Mucosa of rectum (tissue), 2 donors: ENCODE results near the gene TTC7B.
"Not testable (repeated sequence)": the region's sequence is repeated elsewhere in the genome, so short reads cannot be mapped to it uniquely, and the experiment has no call there.

Experiments
- H3K27ac ChIP-seq, 2 donors: one replicate each; pipeline ENCODE4 v1.7.0; 2013; ENCODE audit warnings: inconsistent platforms in 2 of 2, low read depth in 2 of 2, low read length in 2 of 2
- H3K27me3 ChIP-seq, 2 donors: one replicate each; pipeline ENCODE4 v1.7.0; 2013; ENCODE audit warnings: low read length in 2 of 2; ENCODE audit not compliant: control insufficient read depth in 2 of 2, insufficient read depth in 2 of 2
- H3K36me3 ChIP-seq, 2 donors: one replicate each; pipeline ENCODE4 v1.7.0; 2013; ENCODE audit warnings: low read length in 2 of 2; ENCODE audit not compliant: control insufficient read depth in 2 of 2, insufficient read depth in 2 of 2
- H3K4me1 ChIP-seq, 2 donors: one replicate each; pipeline ENCODE4 v1.7.0; 2013; ENCODE audit warnings: low read length in 2 of 2, mild to moderate bottlenecking in 1 of 2; ENCODE audit not compliant: control insufficient read depth in 2 of 2, insufficient read depth in 2 of 2
- H3K4me3 ChIP-seq, 2 donors: one replicate each; pipeline ENCODE4 v1.7.0; 2013; ENCODE audit warnings: low read length in 2 of 2
- H3K9ac ChIP-seq, 2 donors: one replicate each; pipeline ENCODE4 v1.7.0; 2013; ENCODE audit warnings: low read length in 2 of 2, low read depth in 1 of 2, mild to moderate bottlenecking in 1 of 2
- H3K9me3 ChIP-seq, 2 donors: one replicate each; pipeline ENCODE4 v1.7.0; 2013; ENCODE audit warnings: low read length in 2 of 2; ENCODE audit not compliant: control insufficient read depth in 2 of 2
- donor health status: healthy.
- donor health status: Normal muscosa, but diverticular disease.

TTC7B gene, protein sequence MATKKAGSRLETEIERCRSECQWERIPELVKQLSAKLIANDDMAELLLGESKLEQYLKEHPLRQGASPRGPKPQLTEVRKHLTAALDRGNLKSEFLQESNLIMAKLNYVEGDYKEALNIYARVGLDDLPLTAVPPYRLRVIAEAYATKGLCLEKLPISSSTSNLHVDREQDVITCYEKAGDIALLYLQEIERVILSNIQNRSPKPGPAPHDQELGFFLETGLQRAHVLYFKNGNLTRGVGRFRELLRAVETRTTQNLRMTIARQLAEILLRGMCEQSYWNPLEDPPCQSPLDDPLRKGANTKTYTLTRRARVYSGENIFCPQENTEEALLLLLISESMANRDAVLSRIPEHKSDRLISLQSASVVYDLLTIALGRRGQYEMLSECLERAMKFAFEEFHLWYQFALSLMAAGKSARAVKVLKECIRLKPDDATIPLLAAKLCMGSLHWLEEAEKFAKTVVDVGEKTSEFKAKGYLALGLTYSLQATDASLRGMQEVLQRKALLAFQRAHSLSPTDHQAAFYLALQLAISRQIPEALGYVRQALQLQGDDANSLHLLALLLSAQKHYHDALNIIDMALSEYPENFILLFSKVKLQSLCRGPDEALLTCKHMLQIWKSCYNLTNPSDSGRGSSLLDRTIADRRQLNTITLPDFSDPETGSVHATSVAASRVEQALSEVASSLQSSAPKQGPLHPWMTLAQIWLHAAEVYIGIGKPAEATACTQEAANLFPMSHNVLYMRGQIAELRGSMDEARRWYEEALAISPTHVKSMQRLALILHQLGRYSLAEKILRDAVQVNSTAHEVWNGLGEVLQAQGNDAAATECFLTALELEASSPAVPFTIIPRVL

DNA sequence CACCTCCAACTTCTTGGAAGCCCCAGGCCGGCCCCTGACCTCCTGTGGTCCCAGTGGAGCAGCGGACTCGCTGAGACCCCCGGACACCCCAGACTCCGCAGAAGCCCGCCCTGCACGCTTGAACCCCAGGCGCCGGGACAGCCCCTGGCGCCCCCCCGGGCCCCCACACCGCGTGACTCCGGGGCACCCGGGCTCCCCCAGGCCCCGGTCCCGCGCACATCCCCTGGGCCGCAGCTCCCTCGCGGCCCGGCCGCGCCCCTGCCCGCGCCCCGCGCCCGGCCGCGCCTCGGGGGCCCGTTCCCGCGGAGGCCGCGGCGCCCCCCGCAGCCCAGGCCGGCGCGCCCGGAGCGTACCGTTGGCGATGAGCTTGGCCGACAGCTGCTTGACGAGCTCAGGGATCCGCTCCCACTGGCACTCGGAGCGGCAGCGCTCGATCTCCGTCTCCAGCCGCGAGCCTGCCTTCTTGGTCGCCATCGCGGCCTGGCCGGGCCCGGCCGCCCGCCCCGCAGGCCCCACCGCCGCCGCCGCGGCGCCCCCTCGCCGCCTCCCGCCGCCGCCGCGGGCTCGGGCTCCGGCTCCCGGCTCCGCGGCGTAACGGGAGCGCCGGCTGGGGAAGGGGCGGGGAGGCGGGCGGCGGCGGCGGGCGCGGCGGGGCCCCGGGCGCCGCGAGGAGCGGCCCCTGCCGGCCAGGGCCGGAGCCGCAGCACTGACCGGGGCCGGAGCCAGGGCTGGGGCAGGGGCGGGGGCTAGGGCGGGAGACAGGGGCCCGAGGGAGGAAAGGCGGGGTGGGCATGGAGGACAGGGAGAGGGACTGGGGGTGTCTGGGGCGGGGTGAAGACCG is at the start of gene TTC7B:
Gene TTC7B (minus strand): TSS at position 609 of the 841 bp plus-strand sequence. CDS start 135 bp downstream, at position 474.
- Histone ChIP-seq H3K36me3 (no peaks in the 10 kb centered on the region), H3K4me1 (peaks cover 0 to 3% of the 10 kb centered on the region in 2 donors), H3K9ac (peak within 1 kb of the TSS; percentile 8 to 60), H3K4me3 (peak within 1 kb of the TSS; percentile 47 to 70), H3K9me3 (no peaks in the 10 kb centered on the region), H3K27me3 (peaks cover 4 to 5% of the 10 kb centered on the region in 2 donors), H3K27ac (no peak within 1 kb of the TSS)

DNA sequence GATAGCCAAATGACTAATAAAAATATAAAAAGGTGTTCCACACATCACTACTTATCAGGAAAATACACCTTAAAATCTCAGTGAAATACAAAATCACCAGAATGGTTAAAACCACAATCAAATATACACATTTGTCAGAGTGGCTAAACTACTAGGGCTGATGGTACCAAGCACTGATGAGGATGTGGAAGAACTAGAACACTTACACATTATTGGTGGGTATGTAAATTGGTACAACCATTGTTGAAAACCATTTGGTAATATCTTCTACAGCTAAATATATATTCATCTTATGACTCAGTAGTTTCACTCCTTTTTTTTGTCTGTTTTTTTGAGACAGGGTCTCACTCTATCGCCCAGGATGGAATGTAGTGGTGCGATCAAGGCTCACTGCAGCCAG is 48.5 kb upstream of the TTC7B start:
- no peak overlapping the region for H3K27ac ChIP-seq
- H3K4me1 ChIP-seq = no peaks in the 10 kb centered on the region
- H3K4me3 ChIP-seq = no peak overlapping the region
- no peaks in the 10 kb centered on the region for H3K36me3 ChIP-seq
- H3K9me3 ChIP-seq = no peaks in the 10 kb centered on the region
- H3K27me3 ChIP-seq = no peaks in the 10 kb centered on the region
- H3K9ac ChIP-seq = no peak overlapping the region

DNA sequence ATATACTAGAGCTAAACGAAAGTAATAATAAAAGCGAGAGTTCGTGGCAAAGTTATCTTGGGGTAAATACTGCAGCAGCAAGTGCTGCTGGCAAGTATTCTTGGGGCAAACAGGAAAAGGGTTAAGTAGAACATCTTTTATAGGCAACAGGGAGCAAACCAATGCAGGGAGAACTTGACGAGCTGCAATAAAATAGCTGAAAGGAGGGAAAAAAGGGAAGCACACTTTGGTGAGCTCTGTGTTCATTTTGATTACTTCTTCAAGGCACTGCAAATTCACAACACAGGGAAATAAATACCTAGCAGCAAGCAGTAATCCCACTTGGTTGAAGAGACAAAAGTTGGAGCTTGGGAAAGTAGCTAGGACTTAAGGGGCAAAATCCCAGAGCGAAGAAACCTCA is 42.3 kb upstream of the TTC7B start:
- no peaks in the 10 kb centered on the region for H3K9me3 ChIP-seq
- no peak overlapping the region for H3K27ac ChIP-seq
- H3K4me1 ChIP-seq = no peaks in the 10 kb centered on the region
- H3K27me3 ChIP-seq = no peaks in the 10 kb centered on the region
- peak overlapping the region in 1 of 2 donors; percentile 9 for H3K4me3 ChIP-seq
- no peaks in the 10 kb centered on the region for H3K36me3 ChIP-seq
- no peak overlapping the region for H3K9ac ChIP-seq

DNA sequence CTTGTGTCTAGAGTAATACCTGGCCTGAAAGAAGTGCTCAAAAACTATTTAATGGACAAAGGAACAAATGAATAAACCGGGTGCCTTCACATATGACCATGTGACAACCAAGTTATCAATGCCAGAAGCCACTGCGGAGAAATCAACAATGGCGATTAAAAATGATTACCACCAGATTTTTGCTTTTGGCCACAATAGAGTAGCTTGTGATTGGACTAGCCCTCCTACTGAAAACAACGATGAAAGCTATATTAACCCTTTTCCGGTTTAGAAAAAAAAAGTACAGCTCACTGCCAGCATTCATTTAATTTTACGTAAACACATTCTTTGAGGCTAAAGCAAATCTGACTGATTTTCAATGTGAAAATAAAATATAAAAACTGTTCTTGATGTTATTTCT is 41.6 kb upstream of the TTC7B start:
- no peaks in the 10 kb centered on the region for H3K27me3 ChIP-seq
- no peak overlapping the region for H3K9ac ChIP-seq
- H3K36me3 ChIP-seq = no peaks in the 10 kb centered on the region
- no peaks in the 10 kb centered on the region for H3K9me3 ChIP-seq
- no peak overlapping the region for H3K27ac ChIP-seq
- no peaks in the 10 kb centered on the region for H3K4me1 ChIP-seq
- H3K4me3 ChIP-seq = no peak overlapping the region

DNA sequence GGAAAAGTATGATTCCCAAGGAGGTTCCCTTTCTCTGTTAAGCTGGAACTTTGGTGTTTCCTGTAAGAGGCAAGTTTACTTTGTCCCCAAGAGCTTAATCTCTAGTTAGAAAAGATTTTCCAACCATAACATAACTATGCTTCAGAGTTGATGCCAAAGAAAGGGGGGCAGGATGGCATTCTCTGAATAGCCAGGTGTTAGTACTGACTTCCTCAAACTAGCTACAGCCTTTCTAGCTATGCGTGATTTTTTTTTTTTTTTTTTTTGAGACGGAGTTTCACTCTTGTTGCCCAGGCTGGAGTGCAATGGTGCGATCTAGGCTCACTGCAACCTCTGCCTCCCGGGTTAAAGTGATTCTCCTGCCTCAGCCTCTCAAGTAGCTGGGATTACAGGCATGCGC is 39.9 kb upstream of the TTC7B start:
- not testable (repeated sequence) for H3K27ac ChIP-seq, H3K27me3 ChIP-seq, H3K36me3 ChIP-seq, H3K9ac ChIP-seq, H3K4me1 ChIP-seq, H3K9me3 ChIP-seq, H3K4me3 ChIP-seq

DNA sequence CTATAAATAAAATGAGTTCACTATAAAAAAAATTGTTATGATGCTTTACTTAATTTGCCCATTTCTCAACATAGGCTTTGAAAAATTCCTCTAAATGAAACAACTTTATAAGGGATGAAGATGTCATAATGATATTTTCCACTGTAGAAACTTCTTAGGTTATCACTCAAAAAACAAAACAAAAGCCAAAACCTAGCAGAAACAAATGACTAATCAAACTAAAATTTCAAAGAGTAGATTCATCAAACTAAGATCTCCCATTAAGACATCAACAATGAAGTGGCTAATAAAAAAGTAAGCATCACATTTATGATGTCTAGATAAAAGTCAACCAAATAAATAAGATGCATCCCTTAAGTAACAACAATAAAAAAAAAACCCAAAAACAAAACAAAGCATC is 36.9 kb upstream of the TTC7B start:
- H3K9ac ChIP-seq = no peak overlapping the region
- no peaks in the 10 kb centered on the region for H3K9me3 ChIP-seq
- H3K36me3 ChIP-seq = no peaks in the 10 kb centered on the region
- no peak overlapping the region for H3K27ac ChIP-seq
- H3K27me3 ChIP-seq = no peaks in the 10 kb centered on the region
- H3K4me3 ChIP-seq = no peak overlapping the region
- no peaks in the 10 kb centered on the region for H3K4me1 ChIP-seq

DNA sequence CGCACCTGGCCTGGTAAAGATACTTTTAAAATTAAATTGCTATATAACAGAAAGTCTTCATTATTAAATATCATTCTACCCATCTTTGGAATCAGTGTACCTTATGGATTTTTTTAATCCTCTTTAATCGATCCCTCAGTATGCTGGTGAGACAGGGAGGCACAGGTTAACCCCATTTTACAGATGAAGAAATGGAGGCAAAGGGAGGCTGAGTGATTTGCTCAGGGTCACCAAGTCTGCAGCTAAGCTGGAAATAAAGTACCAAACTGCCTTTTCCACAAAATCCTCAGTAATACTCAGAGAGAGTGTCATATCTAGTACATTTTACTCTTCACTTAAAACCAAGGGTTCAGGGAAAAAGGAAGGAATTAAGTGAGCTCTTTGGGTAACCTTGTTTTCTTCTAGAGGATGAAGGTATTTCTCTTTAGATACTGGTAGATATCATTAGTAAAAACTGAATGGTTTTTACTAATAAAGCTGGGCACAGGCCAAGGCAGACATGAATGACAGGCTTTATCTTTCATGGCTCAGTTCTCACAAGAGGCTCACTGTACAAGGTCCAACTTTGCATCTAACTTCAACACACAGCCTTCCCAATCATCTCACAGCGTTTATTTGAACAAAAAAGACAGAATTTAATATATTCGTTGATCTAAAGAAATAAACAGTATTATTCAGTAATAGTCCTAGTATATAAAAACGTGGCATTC is 35.3 kb upstream of the TTC7B start:
- Histone ChIP-seq H3K27me3 (no peaks in the 10 kb centered on the region), H3K4me3 (no peak overlapping the region), H3K9me3 (no peaks in the 10 kb centered on the region), H3K36me3 (no peaks in the 10 kb centered on the region), H3K4me1 (no peaks in the 10 kb centered on the region), H3K27ac (no peak overlapping the region), H3K9ac (no peak overlapping the region)

DNA sequence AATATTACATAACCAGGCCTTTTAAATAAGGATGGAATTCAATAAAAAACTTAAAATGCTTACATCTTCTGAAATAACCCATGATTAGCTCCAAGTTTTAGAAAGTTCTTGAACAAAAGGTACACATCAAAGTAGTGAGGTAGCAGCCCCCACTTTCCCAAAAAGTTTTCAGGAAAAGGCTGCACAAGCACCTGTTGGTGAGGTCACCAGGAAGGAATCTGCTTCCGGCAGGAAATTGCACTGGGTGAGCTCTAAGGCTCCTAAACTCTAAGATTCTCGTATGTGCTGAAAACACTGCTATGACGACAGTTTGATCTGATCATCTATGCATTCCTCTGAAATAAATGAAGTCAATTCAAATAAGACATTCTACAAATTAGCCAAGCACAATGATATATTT is 34.3 kb upstream of the TTC7B start:
- Histone ChIP-seq H3K36me3 (no peaks in the 10 kb centered on the region), H3K4me1 (no peaks in the 10 kb centered on the region), H3K27me3 (no peaks in the 10 kb centered on the region), H3K27ac (no peak overlapping the region), H3K9me3 (no peaks in the 10 kb centered on the region), H3K9ac (no peak overlapping the region), H3K4me3 (no peak overlapping the region)

DNA sequence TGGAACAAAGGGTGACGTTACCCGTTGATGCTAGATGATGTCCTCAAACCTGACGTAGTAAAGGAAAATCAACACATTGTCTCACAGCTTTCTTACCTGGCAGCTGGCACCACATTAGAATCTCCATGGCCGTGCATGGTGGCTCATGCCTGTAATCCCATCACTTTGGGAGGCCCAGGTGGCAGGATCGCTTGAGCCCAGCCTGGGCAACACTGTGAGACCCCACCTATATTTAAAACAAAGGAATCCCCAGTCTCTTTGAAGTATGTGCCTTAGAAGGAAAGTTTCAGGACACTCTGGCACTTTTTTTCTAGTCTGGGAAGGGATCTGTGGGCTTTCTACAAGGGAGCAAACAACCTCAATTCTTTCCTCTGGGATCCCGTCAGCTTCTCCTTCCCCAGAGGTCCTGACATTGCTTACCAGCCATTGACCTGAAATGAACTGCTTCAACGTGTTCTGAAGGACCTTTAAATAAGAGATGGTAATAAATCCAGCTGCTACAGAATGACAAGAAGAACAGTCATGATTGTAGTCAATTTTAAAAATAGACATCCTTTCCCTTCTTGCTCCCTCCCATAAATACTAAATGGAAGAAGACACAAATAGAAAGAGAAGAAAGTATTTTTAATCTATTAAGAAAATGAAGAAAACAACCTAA is 33.7 kb upstream of the TTC7B start:
- H3K9me3 ChIP-seq = no peaks in the 10 kb centered on the region
- no peaks in the 10 kb centered on the region for H3K27me3 ChIP-seq
- no peaks in the 10 kb centered on the region for H3K36me3 ChIP-seq
- no peak overlapping the region for H3K27ac ChIP-seq
- H3K4me1 ChIP-seq = no peaks in the 10 kb centered on the region
- no peak overlapping the region for H3K9ac ChIP-seq
- no peak overlapping the region for H3K4me3 ChIP-seq
